ENCODE measurements around the gene DUOX1. TPM values are rescaled to one million over a fixed set of nuclear protein-coding genes. Genes with fewer than 3 reads are reported as not detected.

Gene DUOX1
- total RNA-seq, 1 experiment from 2014 or later, result not detected

DNA sequence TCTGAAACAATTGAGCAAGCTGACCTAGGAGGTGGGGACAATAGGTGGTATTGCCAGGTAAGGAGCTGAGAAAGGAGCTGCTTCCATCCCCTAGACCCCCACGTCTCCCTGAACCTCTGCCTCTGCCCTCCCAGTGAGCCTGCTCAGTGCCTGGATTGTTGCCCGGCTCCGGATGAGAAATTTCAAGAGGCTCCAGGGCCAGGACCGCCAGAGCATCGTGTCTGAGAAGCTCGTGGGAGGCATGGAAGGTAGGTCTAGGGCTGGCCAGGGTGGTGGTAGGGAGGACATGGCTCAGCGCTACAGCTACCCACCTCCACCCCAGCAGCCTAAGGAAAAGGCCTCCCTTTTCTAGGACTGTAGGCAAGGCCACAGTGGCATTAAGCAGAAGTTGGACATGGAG is 13.3 kb downstream of the DUOX1 start:
- DNase-seq (ENCODE audit: low read depth), result no peak

DNA sequence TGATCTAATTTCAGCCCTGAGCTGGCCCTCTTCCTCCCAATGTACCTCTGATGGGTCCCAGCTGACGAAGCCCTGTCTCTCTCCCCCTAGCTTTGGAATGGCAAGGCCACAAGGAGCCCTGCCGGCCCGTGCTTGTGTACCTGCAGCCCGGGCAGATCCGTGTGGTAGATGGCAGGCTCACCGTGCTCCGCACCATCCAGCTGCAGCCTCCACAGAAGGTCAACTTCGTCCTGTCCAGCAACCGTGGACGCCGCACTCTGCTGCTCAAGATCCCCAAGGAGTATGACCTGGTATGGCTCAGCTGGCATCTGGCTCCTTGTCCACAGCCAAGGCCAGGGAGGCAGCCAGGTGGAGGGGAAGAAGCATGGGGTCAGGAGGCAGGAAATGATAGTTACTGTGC is 14.2 kb downstream of the DUOX1 start:
- no peak for DNase-seq (ENCODE audit: low read depth)

DNA sequence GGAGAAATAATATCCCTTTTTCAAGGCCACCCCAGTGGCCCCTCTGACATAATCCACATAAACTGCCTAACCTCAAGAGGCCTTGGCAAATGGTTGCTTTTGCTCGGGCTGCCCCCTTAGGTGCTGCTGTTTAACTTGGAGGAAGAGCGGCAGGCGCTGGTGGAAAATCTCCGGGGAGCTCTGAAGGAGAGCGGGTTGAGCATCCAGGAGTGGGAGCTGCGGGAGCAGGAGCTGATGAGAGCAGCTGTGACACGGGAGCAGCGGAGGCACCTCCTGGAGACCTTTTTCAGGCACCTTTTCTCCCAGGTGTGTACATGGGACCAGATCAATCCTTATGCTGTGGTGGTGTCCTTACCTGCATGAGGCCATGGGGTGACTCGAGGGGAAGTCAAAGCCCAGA is 15.0 kb downstream of the DUOX1 start:
- no peak for DNase-seq (ENCODE audit: low read depth)

DNA sequence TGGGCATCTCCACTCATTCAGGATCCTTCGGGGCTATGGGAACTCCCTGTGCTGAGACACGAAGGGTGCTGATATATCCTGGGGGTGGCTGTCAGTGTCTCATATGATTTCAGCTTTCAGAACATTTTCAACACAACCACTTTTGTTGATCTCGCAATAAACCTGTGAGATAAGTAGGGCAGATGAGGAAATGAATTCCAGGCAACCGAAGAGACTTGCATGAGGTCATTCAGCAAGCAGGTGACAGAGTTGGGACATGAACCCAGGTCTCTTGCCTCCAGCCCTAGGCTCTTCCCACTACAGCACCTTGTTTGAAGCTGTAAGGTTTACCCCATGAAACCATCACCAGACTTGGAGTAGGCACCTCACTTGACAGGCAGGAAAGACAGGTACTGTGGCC is 16.6 kb downstream of the DUOX1 start:
- DNase-seq (ENCODE audit: low read depth), result no peak

DNA sequence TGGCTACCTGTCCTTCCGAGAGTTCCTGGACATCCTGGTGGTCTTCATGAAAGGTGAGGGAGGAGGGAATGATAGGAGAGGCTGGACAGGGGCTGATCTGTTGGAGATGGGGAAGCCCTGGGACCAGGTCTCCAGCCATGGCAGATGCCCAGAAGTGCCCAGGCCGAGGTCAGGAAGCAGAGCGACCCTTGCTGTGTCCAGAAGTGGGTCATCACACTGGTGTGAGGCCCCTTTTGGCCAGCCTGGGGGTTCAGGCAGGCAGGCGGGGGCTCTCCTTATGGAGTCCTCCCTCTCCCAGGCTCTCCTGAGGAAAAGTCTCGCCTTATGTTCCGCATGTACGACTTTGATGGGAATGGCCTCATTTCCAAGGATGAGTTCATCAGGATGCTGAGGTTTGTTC is 17.8 kb downstream of the DUOX1 start:
- no peak for DNase-seq (ENCODE audit: low read depth)

DNA sequence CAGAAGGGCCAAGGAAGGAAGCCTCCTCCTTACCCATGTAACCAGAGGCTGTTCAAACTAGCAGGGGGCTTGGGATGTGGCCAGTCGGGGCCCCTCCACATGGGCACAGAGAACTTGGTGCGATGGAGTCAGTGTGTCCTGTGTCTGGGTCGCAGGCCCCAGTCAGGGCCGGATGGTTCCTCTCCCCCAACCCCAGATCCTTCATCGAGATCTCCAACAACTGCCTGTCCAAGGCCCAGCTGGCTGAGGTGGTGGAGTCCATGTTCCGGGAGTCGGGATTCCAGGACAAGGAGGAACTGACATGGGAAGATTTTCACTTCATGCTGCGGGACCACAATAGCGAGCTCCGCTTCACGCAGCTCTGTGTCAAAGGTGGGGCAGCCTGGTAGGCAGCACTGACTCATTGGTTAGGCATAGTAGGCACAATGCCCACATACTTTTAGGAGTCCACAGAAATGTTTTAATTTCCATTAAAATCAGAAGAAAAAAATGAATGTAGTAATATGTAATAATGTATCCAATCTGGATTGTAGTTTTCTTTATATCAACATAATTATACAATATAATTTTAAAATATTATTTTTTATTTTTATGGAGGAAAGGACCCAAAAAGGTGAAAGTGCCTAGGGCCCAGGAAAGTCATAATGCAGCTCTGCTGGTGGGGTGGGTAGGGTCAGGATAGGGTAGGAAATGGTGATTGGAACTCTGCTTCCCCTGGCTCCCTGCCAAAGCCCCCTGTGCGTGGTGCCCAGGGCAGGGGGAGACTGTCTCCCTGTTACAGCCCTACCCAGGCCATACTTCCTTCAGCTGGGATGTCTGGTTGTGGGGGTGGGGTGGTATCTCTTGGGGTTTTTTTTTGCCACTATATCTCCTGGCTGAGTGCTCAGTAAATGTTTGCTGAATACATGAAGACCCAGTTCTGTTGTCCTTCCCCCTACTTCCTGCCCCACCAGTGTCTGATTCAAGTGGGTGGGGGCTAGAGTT is 18.6 kb downstream of the DUOX1 start:
- DNase-seq (ENCODE audit: low read depth), result no peak

DNA sequence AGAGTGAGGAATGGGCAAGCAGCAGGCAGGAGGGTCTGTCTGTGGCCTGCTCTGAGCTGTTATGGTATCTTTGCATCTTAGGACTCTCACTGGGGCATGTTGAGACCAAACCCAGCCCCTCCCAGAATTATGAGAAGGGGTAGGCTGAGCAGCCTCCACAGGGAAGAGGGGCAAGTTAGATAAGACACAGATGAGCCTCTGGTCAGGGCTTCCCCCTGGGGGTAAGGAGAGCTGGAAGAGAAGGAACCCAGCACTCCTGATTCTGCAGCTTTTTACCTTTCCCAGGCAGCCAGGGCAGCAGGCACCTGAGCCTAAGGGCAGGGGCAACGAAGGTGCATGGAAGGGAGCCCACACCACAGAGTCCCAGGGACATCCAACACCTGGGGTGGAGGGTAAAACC is 19.3 kb downstream of the DUOX1 start:
- no peak for DNase-seq (ENCODE audit: low read depth)

DNA sequence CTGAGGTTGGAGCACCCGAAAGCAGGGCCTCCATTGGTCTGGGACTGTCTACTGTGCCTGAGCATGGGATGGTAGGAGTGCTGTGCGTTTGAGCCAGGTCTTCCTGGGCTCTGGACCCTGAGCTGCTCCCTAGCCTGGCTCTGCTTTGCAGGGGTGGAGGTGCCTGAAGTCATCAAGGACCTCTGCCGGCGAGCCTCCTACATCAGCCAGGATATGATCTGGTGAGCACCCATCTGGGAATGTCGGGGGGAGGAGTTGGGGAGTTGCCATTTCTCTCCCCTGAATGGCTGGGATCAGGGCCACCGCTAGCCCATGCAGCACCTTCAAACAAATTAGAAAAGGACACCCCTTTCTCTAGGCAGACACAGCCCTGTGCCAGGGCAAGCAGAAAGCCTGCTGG is 20.7 kb downstream of the DUOX1 start:
- no peak for DNase-seq (ENCODE audit: low read depth)

DNA sequence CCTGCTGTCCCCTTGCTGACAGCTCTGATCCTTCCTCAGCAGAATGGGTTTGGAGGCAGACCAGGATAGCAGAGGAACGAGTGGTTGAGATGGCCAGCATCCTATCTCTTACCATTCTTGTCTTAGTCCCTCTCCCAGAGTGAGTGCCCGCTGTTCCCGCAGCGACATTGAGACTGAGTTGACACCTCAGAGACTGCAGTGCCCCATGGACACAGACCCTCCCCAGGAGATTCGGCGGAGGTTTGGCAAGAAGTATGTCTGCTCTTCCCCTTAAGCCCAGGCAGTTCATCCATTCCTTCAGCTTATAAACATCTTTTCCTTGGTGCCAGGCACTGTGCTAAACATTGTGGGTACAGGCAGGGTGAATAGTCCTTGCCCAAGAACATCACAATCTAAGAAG is 21.2 kb downstream of the DUOX1 start:
- no peak for DNase-seq (ENCODE audit: low read depth)

DNA sequence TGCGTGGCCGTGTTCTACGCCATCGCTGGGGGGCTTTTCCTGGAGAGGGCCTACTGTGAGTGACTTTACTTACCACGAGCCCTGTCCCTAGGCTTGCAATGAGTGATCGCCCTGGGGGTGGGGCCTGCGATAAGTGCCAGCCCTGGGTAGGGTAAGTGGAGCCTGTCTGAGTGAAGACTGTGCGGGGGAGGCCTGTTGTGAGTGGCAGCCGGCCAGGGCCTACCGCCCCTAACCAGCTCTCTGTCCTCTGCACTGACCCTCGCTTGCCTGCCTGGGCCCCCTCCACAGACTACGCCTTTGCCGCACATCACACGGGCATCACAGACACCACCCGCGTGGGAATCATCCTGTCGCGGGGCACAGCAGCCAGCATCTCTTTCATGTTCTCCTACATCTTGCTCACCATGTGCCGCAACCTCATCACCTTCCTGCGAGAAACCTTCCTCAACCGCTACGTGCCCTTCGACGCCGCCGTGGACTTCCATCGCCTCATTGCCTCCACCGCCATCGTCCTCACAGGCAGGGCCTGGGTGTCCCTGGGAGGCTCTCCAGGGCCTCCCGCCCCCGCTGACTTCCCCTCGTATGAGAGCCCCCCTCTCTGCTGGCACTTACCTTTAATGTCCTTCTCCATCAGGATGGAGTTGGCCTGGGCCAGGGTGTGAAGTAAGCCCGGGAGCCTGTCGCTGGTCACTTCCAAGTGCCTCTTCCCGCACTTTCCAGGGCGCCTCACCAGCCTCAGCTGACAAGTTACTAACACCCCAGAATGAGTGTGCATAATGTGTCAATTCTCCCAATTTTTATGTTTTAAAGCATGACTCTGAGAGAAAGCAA is 22.4 kb downstream of the DUOX1 start:
- no peak for DNase-seq (ENCODE audit: low read depth)

DNA sequence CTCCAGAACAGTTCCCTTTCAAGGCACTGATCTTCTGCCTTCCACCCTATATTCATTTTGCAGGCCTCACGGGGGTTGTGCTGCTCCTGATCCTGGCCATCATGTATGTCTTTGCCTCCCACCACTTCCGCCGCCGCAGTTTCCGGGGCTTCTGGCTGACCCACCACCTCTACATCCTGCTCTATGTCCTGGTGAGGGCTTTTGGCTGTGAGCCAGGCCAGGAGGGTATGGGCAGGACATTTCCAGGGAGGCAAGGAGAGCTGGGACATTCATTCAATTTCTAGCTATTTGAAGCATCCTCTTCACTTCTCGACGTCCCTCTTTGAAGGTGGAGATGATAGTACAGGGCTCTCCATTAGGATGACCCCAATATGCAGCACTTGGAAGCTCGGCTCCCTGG is 25.9 kb downstream of the DUOX1 start:
- DNase-seq (ENCODE audit: low read depth), result no peak

DNA sequence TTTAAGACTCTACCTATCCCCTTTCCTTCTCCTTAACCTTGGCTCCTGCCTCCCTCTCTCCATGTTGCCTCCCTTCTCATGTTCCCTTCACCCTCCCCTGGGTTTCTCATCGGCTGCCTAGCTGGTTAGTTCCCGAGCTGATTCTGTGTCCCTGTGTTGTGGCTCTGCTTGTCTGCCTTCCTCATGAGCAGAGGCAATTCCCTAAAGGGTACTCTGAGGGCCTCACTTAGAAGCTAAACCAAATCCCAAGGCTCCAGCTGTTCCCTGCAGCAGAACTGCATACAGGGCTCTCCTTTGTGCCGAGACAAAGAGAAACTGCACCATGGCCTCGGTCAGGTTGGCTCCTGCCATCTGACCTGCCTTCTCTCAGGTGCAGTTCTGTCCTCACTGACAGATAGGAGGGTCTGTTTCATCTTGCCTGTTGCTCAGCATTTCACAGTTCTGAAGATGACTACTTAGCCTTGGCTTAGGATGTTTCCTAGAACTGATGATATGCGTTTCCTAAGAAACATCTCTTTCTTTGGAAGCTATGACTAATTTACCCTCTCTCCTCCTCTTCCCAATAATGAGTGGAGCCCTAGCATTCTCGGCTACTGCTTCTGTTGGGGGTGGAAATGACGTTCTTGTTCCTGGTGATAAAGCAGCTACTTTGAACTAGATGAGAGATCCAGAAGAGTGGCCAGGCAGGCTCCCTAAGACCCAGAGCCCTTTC is 27.1 kb downstream of the DUOX1 start:
- peak; percentile 21 for DNase-seq (ENCODE audit: low read depth)

DNA sequence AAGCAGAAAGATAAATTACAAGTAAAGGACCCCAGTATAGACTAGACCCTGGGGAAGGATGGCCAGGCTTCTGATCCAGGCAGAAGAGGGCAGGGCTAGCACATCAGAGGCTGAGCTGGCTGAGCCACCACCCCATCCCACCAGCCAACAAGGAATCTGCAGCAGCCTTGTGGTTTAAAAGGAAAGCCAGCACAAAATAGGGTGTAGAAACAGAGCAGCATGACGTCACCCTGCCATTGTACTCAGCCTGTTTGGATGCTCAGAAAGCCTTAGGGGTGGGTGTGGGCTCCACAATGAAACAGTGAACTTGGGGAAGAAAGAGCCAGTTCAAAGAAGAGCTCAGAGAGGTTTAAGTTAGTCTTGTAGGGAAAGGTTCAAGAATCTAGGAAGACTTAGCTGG is 28.2 kb downstream of the DUOX1 start:
- peak; percentile 79 for DNase-seq (ENCODE audit: low read depth)

DNA sequence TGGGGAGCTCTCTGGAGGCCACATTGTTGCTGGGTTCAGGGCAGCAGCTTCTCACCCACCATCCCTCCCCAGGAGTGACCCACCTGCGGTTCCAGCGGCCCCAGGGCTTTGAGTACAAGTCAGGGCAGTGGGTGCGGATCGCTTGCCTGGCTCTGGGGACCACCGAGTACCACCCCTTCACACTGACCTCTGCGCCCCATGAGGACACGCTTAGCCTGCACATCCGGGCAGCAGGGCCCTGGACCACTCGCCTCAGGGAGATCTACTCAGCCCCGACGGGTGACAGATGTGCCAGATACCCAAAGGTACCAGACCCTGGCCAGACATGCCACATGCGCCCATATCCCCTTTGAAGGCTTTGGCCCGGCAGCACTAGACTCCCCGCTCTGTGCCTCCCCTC is 31.9 kb downstream of the DUOX1 start:
- DNase-seq (ENCODE audit: low read depth), result no peak

DNA sequence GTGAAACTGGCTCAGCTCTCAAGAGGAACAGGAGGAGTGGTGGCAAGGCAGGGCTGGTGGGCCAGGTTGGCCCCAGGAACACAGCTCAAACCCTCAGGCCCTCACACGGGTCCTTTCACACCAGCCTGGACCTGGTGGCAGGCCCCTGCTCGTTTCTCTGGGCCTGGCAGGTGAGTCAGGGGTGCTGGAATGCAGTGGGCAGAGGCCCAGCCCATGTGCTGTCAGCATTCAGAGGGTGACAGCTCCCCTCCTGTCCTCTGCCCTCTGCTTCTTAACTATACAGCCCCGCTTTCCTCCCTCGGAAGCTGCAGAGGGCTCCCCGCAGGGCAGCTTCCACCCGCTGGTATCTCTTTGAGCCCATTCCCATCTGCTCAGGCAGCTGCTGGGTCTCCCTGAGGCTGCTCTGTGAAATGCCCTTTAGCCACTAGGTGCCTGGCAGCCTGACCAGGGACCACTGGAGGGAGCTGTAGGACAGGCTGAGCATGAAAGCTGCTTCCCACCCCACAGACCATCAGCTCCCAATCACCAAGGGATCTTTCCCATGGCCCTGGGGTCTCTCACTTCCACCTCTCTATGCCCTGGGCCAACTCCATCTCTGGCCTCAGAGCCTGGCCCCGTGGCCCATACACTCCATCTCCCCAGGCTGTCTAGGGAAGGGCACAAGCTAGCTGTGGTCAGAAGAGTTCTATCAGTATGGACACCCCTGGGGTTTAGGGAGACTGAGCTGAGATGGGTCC is 33.1 kb downstream of the DUOX1 start:
- DNase-seq (ENCODE audit: low read depth), result peak; percentile 73

DNA sequence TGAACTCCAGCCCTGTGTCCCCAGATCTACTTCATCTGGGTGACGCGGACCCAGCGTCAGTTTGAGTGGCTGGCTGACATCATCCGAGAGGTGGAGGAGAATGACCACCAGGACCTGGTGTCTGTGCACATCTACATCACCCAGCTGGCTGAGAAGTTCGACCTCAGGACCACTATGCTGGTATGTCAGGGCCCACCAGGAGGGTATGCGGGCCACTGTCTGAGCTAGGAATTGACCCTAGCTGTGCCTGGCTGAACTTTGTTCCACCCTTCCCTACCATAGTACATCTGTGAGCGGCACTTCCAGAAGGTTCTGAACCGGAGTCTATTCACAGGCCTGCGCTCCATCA is 33.7 kb downstream of the DUOX1 start:
- no peak for DNase-seq (ENCODE audit: low read depth)

DNA sequence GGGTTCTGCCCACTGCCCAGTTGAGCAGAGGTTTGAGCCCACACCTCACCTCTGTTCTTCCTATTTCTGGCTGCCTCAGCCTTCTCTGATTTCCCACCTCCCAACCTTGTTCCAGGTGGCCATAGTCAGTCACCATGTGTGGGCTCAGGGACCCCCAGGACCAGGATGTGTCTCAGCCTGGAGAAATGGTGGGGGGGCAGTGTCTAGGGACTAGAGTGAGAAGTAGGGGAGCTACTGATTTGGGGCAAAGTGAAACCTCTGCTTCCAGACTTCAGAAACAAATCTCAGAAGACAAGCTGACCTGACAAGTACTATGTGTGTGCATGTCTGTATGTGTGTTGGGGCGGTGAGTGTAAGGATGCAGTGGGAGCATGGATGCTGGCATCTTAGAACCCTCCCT is 35.1 kb downstream of the DUOX1 start:
- no peak for DNase-seq (ENCODE audit: low read depth)

DNA sequence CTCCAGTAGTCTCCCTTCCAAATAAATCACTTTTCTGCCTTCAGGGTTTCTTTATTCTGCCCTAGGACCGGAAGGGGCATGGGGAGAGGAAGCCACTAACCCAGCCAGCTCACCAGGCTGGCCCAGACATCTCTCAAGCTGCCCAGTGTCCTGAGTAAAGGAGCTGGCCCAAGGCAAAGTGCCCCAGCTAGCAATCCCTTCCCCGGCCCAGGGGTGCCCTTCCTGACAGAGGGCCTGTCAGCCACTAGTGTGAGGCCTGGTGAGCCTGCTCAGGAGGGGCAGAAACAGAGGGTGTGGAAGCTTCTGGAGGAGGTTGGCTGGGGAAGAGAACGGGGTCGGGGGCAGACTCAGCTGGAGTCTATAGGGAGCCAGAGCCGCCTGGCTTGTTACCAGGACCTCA is 35.7 kb downstream of the DUOX1 start:
- no peak for DNase-seq (ENCODE audit: low read depth)

DNA sequence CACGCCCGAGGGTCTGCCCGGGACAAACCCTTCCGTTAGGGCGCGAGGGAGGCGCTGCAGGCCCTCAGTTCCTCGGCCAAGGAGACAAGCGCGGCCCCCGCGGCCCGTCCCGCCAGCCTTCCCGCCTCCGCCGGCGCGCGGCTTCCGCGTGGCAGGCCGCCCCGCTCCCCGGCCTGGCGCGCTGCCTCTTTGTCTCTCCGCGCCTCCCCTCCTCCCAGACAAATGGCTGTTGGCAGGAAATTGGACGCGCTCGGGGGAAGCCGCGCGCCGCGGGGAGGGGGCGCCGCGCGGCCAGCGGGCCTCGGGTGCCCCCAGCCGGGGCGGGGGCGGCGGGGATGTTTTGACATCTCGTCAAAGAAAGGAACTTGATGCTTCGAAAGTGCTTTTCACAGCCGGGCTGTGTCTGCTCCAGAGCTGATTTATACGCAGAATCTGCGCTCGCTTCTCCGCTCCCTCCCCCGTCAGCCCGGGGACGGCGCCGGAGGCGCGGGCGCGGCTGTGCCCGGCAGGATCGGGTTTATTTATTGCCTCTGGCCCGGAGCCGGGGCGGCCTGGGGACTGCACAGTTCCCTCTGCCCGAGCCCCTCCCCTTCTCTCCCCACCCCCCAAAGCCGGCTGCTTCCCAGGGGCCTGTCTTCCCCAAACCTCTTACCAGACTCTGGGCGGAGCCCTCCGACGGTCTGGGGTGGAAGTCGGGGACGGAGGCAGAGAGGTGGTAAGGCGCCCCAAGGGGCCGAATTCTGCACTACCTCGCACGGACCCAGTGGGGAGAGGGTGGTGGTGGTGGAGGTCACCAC is 37.2 kb downstream of the DUOX1 start:
- DNase-seq (ENCODE audit: low read depth), result peak; percentile 82

DNA sequence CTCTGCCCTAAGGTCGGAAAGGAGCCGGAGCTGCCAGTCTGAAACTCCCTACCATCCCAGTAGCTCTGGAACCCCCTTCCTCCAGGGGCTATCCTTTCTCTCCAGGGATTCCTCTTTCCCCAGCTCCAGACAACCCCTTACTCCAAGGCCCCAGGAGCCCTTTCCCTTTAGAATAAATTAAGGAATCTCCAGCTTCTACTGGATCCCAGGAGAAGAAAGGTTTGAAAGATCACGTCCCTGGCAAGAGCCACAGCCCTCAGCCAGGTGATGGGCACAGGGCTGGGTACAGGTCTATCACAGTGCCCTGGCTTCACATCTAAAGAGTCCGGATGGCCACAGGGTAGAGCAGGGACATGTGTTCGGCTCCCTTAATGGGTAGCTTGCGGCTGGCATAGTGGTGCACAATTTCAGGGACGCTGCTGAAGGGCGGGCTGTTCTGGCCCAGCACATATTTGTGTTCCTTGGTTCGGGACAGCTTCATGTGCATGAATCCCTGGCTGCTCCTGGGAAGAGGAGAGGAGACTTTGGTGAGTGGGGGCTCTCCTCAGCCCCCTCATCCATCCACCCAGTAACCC is 37.9 kb downstream of the DUOX1 start:
- no peak for DNase-seq (ENCODE audit: low read depth)

All from RPMI7951 (cell line).